Right ventricle myocardium inferior (tissue), 1 donor: ENCODE data around the gene TRMT61B. TPM values are rescaled to one million over a fixed set of nuclear protein-coding genes. Genes with fewer than 3 reads are reported as not detected.

Source experiments
- total RNA-seq: library from RNA; stranded (reverse); fragmentation: NEBNext Ultra II Directional; extraction: Animal tissue kit (Norgen Biotek cat#: 25700); gene quantifications from one replicate; pipeline ENCODE4 v1.2.1, GENCODE V29; 2021
- donor health status: DM: no; HTN: yes; CAD: no; lungs with severe emphysema.

Gene TRMT61B
- total RNA-seq, 1 donor from 2014 or later = 24.6 TPM

Other genes starting within 250 kb of the TRMT61B start
- 397 TPM for gene PPP1CB, start 118.5 kb downstream of the TRMT61B start, total RNA-seq
- 0.35 TPM for gene SPDYA, start 59.5 kb downstream of the TRMT61B start, total RNA-seq
- 16.8 TPM for gene WDR43, start 24.4 kb upstream of the TRMT61B start, total RNA-seq
- gene TOGARAM2, start 111.0 kb upstream of the TRMT61B start, total RNA-seq = 38.0 TPM
- gene PCARE, start 204.2 kb upstream of the TRMT61B start, total RNA-seq = 0.51 TPM
- 26.2 TPM for gene CLIP4, start 245.1 kb upstream of the TRMT61B start, total RNA-seq